MCF 10A (cell line): ENCODE results near the gene STX19. TPM values are rescaled to one million over a fixed set of nuclear protein-coding genes. Genes with fewer than 3 reads are reported as not detected.

Experiments
- BruUV-seq: library from RNA; stranded (reverse); fragments of 400-500 nt; replicated peaks from 2 replicates; lab custom pipeline; 2021; lab: Mats Ljungman, UMichigan
- CTCF ChIA-PET: fragments of 300-600 bp; sonication (Branson Sonifier 250); formaldehyde crosslinking; extraction: SDS; loops from one replicate; lab custom pipeline; 2021; ENCODE audit warnings: antibody characterized with exemption, inconsistent platforms; lab: Yijun Ruan, JAX
- POLR2A ChIA-PET: fragments of 300-600, 350-650 bp; sonication (Branson Sonifier 250); formaldehyde crosslinking; extraction: SDS; loops from one replicate; lab custom pipeline; 2020; ENCODE audit warnings: antibody characterized with exemption, inconsistent platforms; lab: Yijun Ruan, JAX
- DNase-seq: peaks from one replicate; pipeline ENCODE4 v3.0.0-alpha.2; 2018; ENCODE audit not compliant: unreplicated experiment
- H3K27ac Mint-ChIP-seq: one replicate; pipeline ENCODE4 v1.8.0; 2022; ENCODE audit warnings: mild to moderate bottlenecking, low read depth, mixed read lengths; ENCODE audit not compliant: unreplicated experiment
- H3K27me3 Mint-ChIP-seq: one replicate; pipeline ENCODE4 v1.8.0; 2022; ENCODE audit warnings: mixed read lengths; ENCODE audit not compliant: insufficient read depth, unreplicated experiment
- H3K36me3 Mint-ChIP-seq: one replicate; pipeline ENCODE4 v1.8.0; 2022; ENCODE audit warnings: mild to moderate bottlenecking, moderate library complexity, mixed read lengths; ENCODE audit not compliant: insufficient read depth, unreplicated experiment
- H3K4me1 Mint-ChIP-seq: one replicate; pipeline ENCODE4 v1.8.0; 2022; ENCODE audit warnings: mixed read lengths; ENCODE audit not compliant: insufficient read depth, unreplicated experiment
- H3K4me3 Mint-ChIP-seq: one replicate; pipeline ENCODE4 v1.8.0; 2022; ENCODE audit warnings: mild to moderate bottlenecking, moderate library complexity, mixed read lengths; ENCODE audit not compliant: unreplicated experiment
- H3K9me3 Mint-ChIP-seq: one replicate; pipeline ENCODE4 v1.8.0; 2022; ENCODE audit warnings: mixed read lengths; ENCODE audit not compliant: unreplicated experiment
- intact Hi-C: fragments of 100-400 bp; cut with micrococcal nuclease; formaldehyde crosslinking; loops from 2 replicates; pipeline ENCODE4 v1.14.1; 2022
- total RNA-seq: library from RNA; stranded (reverse); gene quantifications from 2 replicates; pipeline ENCODE4 v1.2.3, GENCODE V29; 2022
- TF ChIP-seq, protein P1 (sequence below): fragments of 200-600 bp; IDR thresholded peaks from one replicate; pipeline ENCODE4 v1.8.0; 2022; ENCODE audit warnings: antibody characterized with exemption, mild to moderate bottlenecking; ENCODE audit not compliant: unreplicated experiment

The STX19 gene
- total RNA-seq, 1 experiment from 2014 or later = not detected

DNA sequence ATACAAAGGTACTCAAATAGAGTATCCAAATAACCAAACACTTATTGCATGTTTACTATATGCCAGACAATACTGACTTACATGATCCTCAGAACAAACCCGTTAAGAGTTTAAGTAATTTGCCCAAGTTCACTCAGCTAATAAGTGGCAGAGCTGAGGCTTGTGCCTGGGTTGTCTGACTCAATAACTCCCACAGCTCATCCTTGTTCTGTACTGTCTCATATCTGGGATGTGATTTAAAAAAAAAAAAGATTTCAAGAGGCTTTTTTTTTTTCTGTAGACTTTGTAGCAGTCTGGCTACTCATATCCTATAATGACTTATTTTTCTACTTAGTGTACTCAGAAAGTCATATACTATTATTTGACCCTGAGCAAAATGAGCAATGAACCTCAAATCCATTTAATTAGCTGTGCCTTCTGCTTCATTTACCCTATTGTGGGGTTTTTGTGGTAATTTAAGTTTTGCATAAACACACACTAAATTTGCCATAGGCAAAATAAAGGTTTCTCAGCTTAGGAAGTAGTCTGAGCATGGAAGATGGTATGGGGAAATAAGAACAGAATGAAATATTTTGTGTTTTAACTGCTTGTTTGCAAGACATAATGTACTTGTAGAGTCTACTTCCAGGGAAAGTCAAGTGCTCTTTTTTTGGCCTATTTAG is 37.6 kb upstream of the STX19 start:
- peaks cover 19% of the 10 kb centered on the region for H3K4me1 Mint-ChIP-seq
- CTCF ChIA-PET = interaction anchor here (1.3 to 6.4 kb wide), 3 partner anchors 11 to 63 kb away, joined by 3 to 37 read pairs (median 3); no protein-coding TSS in a partner anchor
- POLR2A ChIA-PET = interaction anchor here (0.6 to 1.2 kb wide), 3 partner anchors 38 to 659 kb away, joined by 3 read pairs; no protein-coding TSS in a partner anchor
- no peak overlapping the region for H3K27ac Mint-ChIP-seq
- H3K4me3 Mint-ChIP-seq = no peak overlapping the region
- DNase-seq = no peak
- TF ChIP-seq, protein P1, sequence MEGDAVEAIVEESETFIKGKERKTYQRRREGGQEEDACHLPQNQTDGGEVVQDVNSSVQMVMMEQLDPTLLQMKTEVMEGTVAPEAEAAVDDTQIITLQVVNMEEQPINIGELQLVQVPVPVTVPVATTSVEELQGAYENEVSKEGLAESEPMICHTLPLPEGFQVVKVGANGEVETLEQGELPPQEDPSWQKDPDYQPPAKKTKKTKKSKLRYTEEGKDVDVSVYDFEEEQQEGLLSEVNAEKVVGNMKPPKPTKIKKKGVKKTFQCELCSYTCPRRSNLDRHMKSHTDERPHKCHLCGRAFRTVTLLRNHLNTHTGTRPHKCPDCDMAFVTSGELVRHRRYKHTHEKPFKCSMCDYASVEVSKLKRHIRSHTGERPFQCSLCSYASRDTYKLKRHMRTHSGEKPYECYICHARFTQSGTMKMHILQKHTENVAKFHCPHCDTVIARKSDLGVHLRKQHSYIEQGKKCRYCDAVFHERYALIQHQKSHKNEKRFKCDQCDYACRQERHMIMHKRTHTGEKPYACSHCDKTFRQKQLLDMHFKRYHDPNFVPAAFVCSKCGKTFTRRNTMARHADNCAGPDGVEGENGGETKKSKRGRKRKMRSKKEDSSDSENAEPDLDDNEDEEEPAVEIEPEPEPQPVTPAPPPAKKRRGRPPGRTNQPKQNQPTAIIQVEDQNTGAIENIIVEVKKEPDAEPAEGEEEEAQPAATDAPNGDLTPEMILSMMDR = no peak
- peaks cover 10% of the 10 kb centered on the region for H3K9me3 Mint-ChIP-seq
- H3K27me3 Mint-ChIP-seq = no peaks in the 10 kb centered on the region
- BruUV-seq = no TSS peak
- intact Hi-C loops = loop anchor here (10.0 kb wide), 2 partner anchors 191 to 221 kb away; no protein-coding TSS in a partner anchor
- H3K36me3 Mint-ChIP-seq = peaks cover 20% of the 10 kb centered on the region

DNA sequence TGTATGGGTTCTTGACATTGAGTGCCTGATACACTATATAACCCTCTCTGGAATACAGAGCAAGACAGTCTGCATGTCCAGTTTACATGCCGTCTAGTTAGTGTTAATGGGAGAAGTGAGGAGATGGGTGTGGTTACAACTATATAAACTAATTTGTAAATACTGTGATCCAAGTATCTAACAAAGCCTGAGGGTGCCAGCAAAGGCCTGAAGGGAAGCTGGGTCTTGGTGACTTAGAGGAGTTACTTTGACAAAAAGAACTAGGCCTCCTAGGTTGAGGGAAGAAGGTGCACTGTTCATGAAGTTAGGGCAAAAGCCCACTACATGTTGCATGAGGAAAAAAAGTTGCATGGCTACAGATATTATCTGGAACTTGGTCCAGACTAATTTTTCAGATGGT is 36.7 kb upstream of the STX19 start:
- no TSS peak for BruUV-seq
- Mint-ChIP-seq H3K36me3 (peaks cover 20% of the 10 kb centered on the region), H3K27me3 (no peaks in the 10 kb centered on the region), H3K4me1 (peaks cover 19% of the 10 kb centered on the region), H3K4me3 (no peak overlapping the region), H3K27ac (no peak overlapping the region), H3K9me3 (peaks cover 10% of the 10 kb centered on the region)
- no peak for DNase-seq
- CTCF ChIA-PET = interaction anchor here (1.3 to 6.4 kb wide), 3 partner anchors 10 to 62 kb away, joined by 3 to 37 read pairs (median 3); no protein-coding TSS in a partner anchor
- intact Hi-C loops = loop anchor here (10.0 kb wide), 2 partner anchors 190 to 220 kb away; no protein-coding TSS in a partner anchor
- TF ChIP-seq, protein P1 = no peak
- POLR2A ChIA-PET = interaction anchor here (0.7 kb wide), 1 partner anchor 37 kb away, joined by 3 read pairs; no protein-coding TSS in a partner anchor

DNA sequence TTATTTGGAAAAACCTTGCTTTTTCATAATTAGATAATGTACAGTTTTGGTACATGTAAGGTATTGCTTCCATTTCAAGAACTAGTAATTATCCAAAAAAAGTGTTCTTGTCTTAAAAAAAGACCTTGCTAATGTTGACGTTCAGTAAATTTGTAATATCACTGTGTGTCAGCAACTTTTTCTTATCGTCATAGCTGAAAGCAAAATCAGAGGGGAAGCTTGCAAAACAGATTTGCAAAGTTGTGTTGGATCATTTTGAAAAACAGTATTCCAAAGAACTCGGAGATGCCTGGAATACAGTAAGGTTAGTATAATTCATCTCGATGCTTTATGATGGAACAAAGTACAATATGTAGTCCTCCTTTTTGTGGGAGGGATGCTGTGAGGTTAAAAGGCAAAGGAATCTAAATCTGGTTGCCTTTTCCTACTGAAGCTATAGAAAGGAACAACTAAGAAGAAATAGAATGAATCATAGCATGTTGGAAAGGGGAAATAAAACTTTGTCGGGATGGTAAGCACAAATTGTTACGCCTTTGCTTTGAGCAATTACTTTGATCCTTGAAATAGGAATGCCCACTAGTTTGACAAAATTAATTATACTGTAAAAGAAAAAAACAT is 36.0 kb upstream of the STX19 start:
- intact Hi-C loops = loop anchor here (10.0 kb wide), 2 partner anchors 190 to 220 kb away; no protein-coding TSS in a partner anchor
- Mint-ChIP-seq H3K36me3 (peaks cover 20% of the 10 kb centered on the region), H3K9me3 (peaks cover 10% of the 10 kb centered on the region), H3K27ac (peak overlapping the region; percentile 99), H3K27me3 (no peaks in the 10 kb centered on the region), H3K4me1 (peaks cover 18% of the 10 kb centered on the region), H3K4me3 (peak overlapping the region; percentile 92)
- ChIA-PET POLR2A (interaction anchor here (2.2 to 3.0 kb wide), 3 partner anchors 14 to 85 kb away, joined by 10 to 11 read pairs (median 11); partner anchors contain the start of gene ARL13B), CTCF (interaction anchor here (0.7 to 6.4 kb wide), 4 partner anchors 9 to 65 kb away, joined by 3 to 37 read pairs (median 4); no protein-coding TSS in a partner anchor)
- TF ChIP-seq, protein P1 = no peak
- no TSS peak for BruUV-seq
- DNase-seq = no peak
